Measurements from ENCODE around the gene WIPF2. TPM values are rescaled to one million over a fixed set of nuclear protein-coding genes. Genes with fewer than 3 reads are reported as not detected.
A peak's percentile ranks its signal among the peaks of the same experiment; 100 is the strongest.

WIPF2 gene
- total RNA-seq, 4 donors from 2014 or later, result 4.6 to 6.2 (median 5.4) TPM

- H3K27ac ChIP-seq, result peak overlapping the region in 1 of 4 donors; percentile 10
- no peaks in the 10 kb centered on the region for H3K36me3 ChIP-seq
- intact Hi-C loops (cut with DNase I; ENCODE audit: low total_unique reads) (loop anchor here (1.0 to 10.0 kb wide), 2 partner anchors 88 to 264 kb away; no protein-coding TSS in a partner anchor), in situ Hi-C loops (cut with MboI; ENCODE audit: low sequenced_read_pairs in 4 of 4) (loop anchor here in 2 of 4 donors (5.0 to 10.0 kb wide), 2 partner anchors 86 to 88 kb away; no protein-coding TSS in a partner anchor)
- peak; percentile 28 to 39 for ATAC-seq
- DNase-seq, result no peak
- H3K27me3 ChIP-seq, result no peaks in the 10 kb centered on the region
- H3K4me3 ChIP-seq, result no peak overlapping the region
- TF ChIP-seq CTCF (IDR thresholded peaks at IDR 0.05 in 4 of 5, conservative IDR thresholded peaks at IDR 0.05 in 1 of 5), result peak; percentile 27 to 64 (median 46)
- no peak for TF ChIP-seq POLR2A (IDR thresholded peaks at IDR 0.05)
- H3K9me3 ChIP-seq, result no peaks in the 10 kb centered on the region
- peaks cover 19 to 22% of the 10 kb centered on the region in 2 donors for H3K4me1 ChIP-seq
Observed at GRCh38 chr17:40290629-40291280, 71.7 kb downstream of the WIPF2 start.

GRCh38 chr17:40291281-40291664 lies 72.2 kb downstream of the WIPF2 start:
- intact Hi-C loops (cut with DNase I; ENCODE audit: low total_unique reads) (loop anchor here (10.0 kb wide), 1 partner anchor 264 kb away; no protein-coding TSS in a partner anchor), in situ Hi-C loops (cut with MboI; ENCODE audit: low sequenced_read_pairs in 4 of 4) (loop anchor here in 2 of 4 donors (5.0 to 10.0 kb wide), 2 partner anchors 86 to 89 kb away; no protein-coding TSS in a partner anchor)
- no peaks in the 10 kb centered on the region for H3K27me3 ChIP-seq
- no peaks in the 10 kb centered on the region for H3K9me3 ChIP-seq
- ATAC-seq (no peak), DNase-seq (no peak)
- H3K36me3 ChIP-seq, result no peaks in the 10 kb centered on the region
- no peak overlapping the region for H3K4me3 ChIP-seq
- H3K27ac ChIP-seq, result peak overlapping the region in 1 of 4 donors; percentile 3
- peaks cover 19 to 22% of the 10 kb centered on the region in 2 donors for H3K4me1 ChIP-seq
- TF ChIP-seq POLR2A (IDR thresholded peaks at IDR 0.05) (no peak), CTCF (IDR thresholded peaks at IDR 0.05 in 4 of 5, conservative IDR thresholded peaks at IDR 0.05 in 1 of 5) (no peak)

GRCh38 chr17:40293363-40293762 lies 74.3 kb downstream of the WIPF2 start:
- H3K9me3 ChIP-seq, result no peaks in the 10 kb centered on the region
- peak in 1 of 2 donors; percentile 52 for DNase-seq
- intact Hi-C loops (cut with DNase I; ENCODE audit: low total_unique reads) (loop anchor here (10.0 kb wide), 1 partner anchor 261 kb away; no protein-coding TSS in a partner anchor), in situ Hi-C loops (cut with MboI; ENCODE audit: low sequenced_read_pairs in 4 of 4) (loop anchor here in 2 of 4 donors (5.0 to 10.0 kb wide), 2 partner anchors 89 to 91 kb away; no protein-coding TSS in a partner anchor)
- no peak for TF ChIP-seq CTCF (IDR thresholded peaks at IDR 0.05 in 4 of 5, conservative IDR thresholded peaks at IDR 0.05 in 1 of 5)
- TF ChIP-seq POLR2A (IDR thresholded peaks at IDR 0.05), result no peak
- H3K27me3 ChIP-seq, result no peaks in the 10 kb centered on the region
- H3K27ac ChIP-seq, result peak overlapping the region; percentile 67 to 71 (median 69)
- H3K36me3 ChIP-seq, result no peaks in the 10 kb centered on the region
- ATAC-seq, result peak; percentile 65 to 68
- H3K4me3 ChIP-seq, result no peak overlapping the region
- peaks cover 13 to 16% of the 10 kb centered on the region in 2 donors for H3K4me1 ChIP-seq

GRCh38 chr17:40295488-40296436 lies 76.7 kb downstream of the WIPF2 start:
- no peaks in the 10 kb centered on the region for H3K27me3 ChIP-seq
- in situ Hi-C loops (cut with MboI; ENCODE audit: low sequenced_read_pairs in 4 of 4), result loop anchor here in 1 of 4 donors (10.0 kb wide), 1 partner anchor 91 kb away; no protein-coding TSS in a partner anchor

More at GRCh38 chr17:40295488-40296436, 76.7 kb downstream of the WIPF2 start:
- no peak for ATAC-seq
- DNase-seq, result no peak
- H3K9me3 ChIP-seq, result no peaks in the 10 kb centered on the region
- no peaks in the 10 kb centered on the region for H3K36me3 ChIP-seq
- no peak overlapping the region for H3K4me3 ChIP-seq
- intact Hi-C loops (cut with DNase I; ENCODE audit: low total_unique reads), result loop anchor here (10.0 kb wide), 1 partner anchor 259 kb away; no protein-coding TSS in a partner anchor
- TF ChIP-seq POLR2A (IDR thresholded peaks at IDR 0.05), result no peak
- TF ChIP-seq CTCF (IDR thresholded peaks at IDR 0.05 in 4 of 5, conservative IDR thresholded peaks at IDR 0.05 in 1 of 5), result no peak
- peak overlapping the region in 2 of 4 donors; percentile 19 to 29 for H3K27ac ChIP-seq
- H3K4me1 ChIP-seq, result peaks cover 21 to 24% of the 10 kb centered on the region in 2 donors

Measured in gastrocnemius medialis (tissue), 4 donors.